WTC11 (cell line): ENCODE results near the gene MRPL19.

Source experiments
- ATF1 ChIP-seq: sonication (generic); formaldehyde crosslinking; IDR thresholded peaks from 2 replicates; pipeline ENCODE4 v1.8.1; 2023; ENCODE audit warnings: mild to moderate bottlenecking, moderate library complexity, missing genetic modification reagents
- ATF3 ChIP-seq: sonication (generic); formaldehyde crosslinking; conservative IDR thresholded peaks from 2 replicates; pipeline ENCODE4 v1.8.1; 2022; ENCODE audit warnings: mild to moderate bottlenecking, missing genetic modification reagents
- CTCF ChIP-seq: fragments of 200-600 bp; IDR thresholded peaks from 2 replicates; pipeline ENCODE4 v1.8.0; 2022; ENCODE audit warnings: antibody characterized with exemption
- ESRRA ChIP-seq: sonication (generic); formaldehyde crosslinking; IDR thresholded peaks from 2 replicates; pipeline ENCODE4 v1.8.1; 2022; ENCODE audit warnings: mild to moderate bottlenecking, missing genetic modification reagents, borderline replicate concordance
- MAX ChIP-seq: sonication (generic); formaldehyde crosslinking; IDR thresholded peaks from 2 replicates; pipeline ENCODE4 v1.8.0; 2022; ENCODE audit warnings: mild to moderate bottlenecking, missing genetic modification reagents
- NFE2L1 ChIP-seq: sonication (generic); formaldehyde crosslinking; IDR thresholded peaks from 2 replicates; pipeline ENCODE4 v1.8.1; 2023; ENCODE audit warnings: missing genetic modification reagents
- STAT6 ChIP-seq: sonication (generic); formaldehyde crosslinking; conservative IDR thresholded peaks from 2 replicates; pipeline ENCODE4 v1.8.1; 2023; ENCODE audit warnings: mild to moderate bottlenecking, low read depth, missing genetic modification reagents, moderate library complexity
- ZNF121 ChIP-seq: sonication (generic); formaldehyde crosslinking; IDR thresholded peaks from 2 replicates; pipeline ENCODE4 v1.8.0; 2023; ENCODE audit warnings: missing genetic modification reagents
- ZNF263 ChIP-seq: sonication (generic); formaldehyde crosslinking; IDR thresholded peaks from 2 replicates; pipeline ENCODE4 v1.8.1; 2022; ENCODE audit warnings: low read depth, mild to moderate bottlenecking, moderate library complexity, missing genetic modification reagents

- no peak for TF ChIP-seq STAT6 (CRISPR knock-in tag)
- TF ChIP-seq ZNF121 (CRISPR knock-in tag), result no peak
- no peak for TF ChIP-seq ATF1 (CRISPR knock-in tag)
- TF ChIP-seq CTCF, result no peak
- TF ChIP-seq ESRRA, result no peak
- TF ChIP-seq ZNF263 (CRISPR knock-in tag), result no peak
- TF ChIP-seq ATF3 (CRISPR knock-in tag), result no peak
- no peak for TF ChIP-seq NFE2L1 (CRISPR knock-in tag)
- TF ChIP-seq MAX (CRISPR knock-in tag), result no peak
Measured at GRCh38 chr2:75616406-75616805, 30.2 kb upstream of the MRPL19 start.
